Stimulated activated CD8-positive, alpha-beta memory T cell treated with anti-CD3 and anti-CD28 coated beads, Interleukin-4, amount 100 ng/mL, for 1 hour (primary cell): Measurements from ENCODE around the gene PTPRN2.

Source experiments
- DNase-seq, 2 donors: peaks; one replicate each; pipeline ENCODE4 v3.0.0-alpha.2; 2020; ENCODE audit warnings: low read depth in 2 of 2, low spot score in 1 of 2

PTPRN2 gene

GRCh38 chr7:158494643-158495042 lies 93.0 kb downstream of the PTPRN2 start:
- no peak for DNase-seq

DNA sequence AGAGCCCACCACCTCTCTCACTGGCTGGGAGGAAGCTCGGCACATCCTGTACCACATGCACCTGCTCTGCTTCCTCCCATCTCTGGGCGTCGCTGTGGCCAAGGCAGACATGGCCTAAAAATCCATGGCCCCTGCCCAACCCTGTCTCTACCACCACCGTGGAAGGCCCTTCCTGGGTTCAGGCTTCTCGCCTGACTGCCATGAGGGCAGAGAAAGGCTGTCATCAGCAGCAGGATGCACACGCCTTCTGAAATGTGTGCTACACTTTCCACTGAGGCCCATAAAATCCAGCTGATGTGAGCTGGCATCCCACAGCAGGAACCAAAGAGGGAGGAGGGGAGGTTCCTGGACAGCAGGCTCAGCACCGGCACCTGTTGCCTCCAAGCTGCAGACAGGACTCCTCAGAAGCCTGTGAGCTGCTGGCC lies 93.4 kb downstream of the PTPRN2 start:
- no peak for DNase-seq

DNA sequence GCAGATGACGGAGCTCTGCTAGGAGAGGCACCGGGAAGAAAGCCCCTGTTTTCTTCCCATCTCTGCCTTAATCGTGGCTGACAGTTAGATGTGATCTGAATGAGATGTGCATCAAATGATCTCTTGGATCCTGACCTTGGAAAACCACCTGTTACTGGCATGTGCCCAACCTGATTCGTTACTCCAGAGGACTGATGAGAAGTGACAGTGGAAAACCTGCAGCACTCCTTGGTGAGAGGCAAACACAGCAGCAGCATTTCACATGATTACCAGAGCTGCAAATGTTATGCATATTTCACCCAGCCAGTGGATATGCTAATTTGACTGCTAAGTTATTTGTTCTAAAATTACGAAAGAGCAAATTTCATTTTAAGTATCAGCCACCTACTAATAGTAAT lies 95.3 kb downstream of the PTPRN2 start:
- no peak for DNase-seq

DNA sequence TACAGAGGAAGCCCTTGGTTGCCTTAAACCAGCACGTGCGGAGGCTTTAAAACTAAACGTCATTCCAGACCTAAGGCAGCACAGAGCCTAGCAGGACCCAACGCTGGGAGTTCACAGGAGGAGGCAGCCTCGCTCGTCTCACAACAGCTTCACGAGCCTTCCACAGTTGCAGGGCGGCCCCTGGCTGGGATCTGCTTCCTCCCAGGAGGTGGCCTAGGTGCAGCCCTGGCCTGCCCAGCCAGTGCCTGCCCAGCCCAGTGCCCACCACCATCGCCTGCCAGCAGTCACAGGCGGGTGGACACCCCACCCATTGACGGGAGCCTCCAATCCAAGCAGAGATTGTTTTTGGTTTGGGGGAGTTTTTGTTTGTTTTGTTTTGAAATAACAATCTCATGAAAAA lies 96.5 kb downstream of the PTPRN2 start:
- DNase-seq = no peak

- DNase-seq = no peak
Observed at GRCh38 chr7:158490171-158490782, 97.3 kb downstream of the PTPRN2 start.

DNA sequence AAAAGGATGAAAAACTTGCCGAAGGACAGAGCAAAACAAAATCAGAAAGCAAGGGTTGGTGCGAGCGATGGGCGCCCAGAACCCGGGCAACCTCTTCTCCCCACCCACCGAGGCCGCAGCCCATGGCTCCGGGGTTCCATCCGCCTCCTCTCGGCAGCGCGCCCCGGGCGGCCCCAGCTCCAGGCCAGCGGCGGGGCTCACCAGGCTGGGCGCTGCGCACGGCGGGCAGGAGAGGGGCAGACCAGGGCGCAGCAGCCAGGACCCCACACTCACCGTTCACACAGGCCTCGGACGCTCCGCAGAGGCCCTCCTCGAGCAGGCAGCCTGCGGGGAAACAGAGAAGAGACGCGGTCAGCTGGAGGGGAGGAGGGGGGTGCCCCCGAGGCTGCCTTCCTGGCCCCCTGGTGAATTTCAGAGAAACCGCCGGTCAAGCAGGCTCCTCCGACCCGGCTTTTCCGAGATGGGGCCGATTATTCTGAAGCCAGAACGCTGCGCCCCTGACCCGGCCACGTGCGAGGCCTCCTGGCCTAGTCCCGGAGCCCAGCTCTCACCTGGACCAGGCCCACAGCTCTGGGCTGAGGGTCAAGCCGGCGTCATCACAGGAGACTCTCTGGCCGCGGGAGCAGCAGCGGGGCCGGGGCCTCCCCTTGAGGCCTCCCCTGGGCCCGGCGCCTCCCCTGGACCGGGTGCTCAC lies 98.0 kb downstream of the PTPRN2 start:
- DNase-seq = no peak

DNA sequence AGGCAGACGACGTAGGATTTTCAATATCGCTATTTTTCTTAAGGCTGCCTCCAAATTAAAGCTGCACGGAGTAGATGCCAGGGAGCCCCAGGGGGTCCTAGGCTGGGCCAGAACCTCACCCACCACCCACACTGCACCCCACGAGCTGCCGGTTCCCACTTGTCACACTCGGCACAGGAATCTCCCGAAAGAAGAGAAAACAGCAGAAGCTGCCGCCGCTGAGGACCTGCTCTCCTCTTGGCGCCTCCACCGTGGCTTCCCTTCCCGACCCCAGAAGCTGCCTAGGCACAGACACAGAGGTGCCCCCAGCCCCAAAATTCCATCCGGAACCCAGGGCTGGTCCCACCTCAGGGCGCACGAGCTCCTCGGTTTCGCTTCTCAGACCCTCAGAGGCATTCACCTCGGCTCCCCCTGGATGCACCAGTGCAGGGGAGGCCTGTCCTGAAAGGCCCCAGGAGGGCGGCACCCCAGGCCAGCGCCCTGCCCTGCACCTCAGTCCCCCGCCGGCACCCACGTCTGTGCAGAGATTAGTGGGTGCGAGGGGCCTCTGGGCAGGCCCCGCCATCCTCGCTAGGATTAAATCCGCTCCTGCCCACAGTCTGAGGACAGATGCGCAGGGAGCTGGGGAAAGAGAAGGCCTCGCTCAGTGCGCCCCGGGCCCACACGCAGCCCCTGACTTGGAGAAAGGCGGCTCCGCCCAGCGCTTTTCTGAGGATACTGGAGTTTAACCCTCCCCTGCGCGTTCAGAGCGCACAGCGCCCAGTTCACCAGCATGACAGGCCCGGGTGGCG lies 99.2 kb downstream of the PTPRN2 start:
- no peak for DNase-seq

DNA sequence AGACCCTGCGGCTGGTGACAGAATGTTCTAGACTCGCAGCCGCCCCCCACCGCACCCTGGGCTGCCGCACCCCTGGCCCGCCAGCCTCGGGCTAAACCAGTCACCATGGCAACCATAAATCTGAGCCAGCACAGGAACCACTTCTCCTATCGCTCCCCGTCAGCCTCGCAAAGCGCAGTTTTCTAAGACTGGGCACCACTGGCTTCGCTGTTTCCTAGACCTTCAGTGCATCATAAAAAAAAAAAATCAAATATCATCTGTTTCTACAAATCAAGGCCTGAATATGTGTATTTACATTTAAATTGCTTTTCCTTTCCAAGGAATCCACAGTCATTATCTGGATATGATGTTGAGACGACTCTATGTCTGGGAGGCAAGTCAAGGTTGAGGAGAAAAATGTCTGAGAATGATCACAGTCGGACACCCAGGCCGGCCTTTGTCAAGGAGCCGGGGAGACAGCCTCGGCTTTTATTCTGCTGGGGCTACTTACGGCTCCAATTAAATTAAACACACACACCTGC lies 99.9 kb downstream of the PTPRN2 start:
- no peak for DNase-seq

DNA sequence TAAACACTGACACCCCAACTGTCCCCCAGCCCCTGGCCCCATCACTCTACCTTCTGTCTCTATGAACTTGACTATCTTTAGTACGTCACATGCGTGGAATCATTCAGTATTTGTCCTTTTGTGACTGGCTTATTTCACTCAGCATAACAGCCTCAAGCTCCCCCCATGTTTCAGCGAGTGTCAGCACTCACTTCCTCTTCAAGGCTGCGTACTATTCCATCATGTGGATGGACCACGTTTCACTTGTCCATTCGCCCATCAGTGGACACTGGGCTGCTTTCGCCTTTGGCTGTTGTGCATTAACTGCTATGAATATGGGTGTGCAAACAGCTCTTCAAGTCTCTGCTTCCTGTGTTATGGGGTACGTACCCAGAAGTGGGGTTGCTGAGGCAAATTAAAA lies 100.7 kb downstream of the PTPRN2 start:
- no peak for DNase-seq

GRCh38 chr7:158484801-158485531 lies 102.7 kb downstream of the PTPRN2 start:
- DNase-seq = no peak

DNA sequence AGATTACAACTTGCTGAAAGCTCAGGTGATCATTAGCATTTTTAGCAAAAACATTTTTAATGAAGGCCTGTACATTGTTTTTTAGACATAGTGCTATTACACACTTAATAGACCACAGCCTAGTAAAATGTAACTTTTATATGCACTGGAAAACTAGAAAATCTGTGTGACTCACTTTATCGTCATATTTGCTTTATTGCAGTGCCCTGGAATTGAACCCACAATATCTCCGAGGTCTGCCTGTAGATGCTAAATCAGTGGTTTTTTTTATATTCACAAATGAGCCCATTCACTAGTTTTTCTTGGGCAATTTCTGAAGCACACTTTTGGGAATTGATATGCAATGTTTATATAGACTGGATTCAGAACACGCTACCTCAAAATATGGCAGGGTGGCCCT lies 105.1 kb downstream of the PTPRN2 start:
- no peak for DNase-seq

DNA sequence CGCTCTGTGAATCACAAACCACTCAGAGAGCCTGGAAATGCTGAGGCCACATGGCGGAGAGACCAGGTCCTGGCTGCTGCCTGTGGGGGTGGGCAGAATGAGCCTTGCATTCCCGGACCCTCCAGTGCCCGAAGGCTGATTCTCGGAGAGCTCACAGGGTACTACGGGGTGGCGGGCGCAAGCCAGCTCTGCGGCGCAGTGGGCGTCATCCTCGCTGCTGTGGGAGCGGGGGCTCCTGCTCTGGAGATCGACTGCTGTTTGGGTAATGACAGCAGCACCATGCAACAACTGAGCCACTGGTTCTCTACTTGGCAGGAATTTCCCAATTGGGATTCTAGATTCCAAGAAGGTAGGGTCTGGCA lies 108.0 kb downstream of the PTPRN2 start:
- no peak for DNase-seq

DNA sequence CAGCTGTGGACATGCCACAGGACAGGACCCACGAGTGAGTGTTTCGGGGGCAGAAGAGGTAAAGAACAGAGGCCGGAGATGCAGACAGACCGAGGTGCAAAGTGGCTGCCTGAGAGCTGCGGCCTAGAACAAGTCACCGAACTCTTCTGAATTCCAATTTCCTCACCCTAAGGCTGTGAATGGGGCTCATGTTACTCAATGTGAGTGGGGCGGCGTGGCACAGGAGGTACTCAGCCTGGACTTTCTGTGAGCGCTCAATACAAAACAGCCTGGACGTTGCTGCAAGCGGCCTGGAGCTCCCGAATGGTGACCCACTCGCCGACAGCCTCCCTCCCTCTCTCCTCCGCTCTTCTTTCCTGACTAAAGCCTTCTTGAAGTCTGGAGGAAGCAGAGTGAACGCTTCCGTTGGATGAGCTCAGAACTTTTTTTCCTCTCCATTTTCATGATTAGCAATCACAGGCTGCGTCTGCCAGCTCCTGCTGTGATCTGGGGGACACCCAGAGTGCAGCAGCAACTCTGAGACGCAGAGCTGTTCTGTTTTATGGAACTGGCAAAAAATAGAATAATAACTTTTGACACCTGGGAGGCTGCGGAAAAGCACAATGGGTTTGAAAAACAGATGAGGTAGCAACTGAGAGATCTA lies 108.5 kb downstream of the PTPRN2 start:
- no peak for DNase-seq

DNA sequence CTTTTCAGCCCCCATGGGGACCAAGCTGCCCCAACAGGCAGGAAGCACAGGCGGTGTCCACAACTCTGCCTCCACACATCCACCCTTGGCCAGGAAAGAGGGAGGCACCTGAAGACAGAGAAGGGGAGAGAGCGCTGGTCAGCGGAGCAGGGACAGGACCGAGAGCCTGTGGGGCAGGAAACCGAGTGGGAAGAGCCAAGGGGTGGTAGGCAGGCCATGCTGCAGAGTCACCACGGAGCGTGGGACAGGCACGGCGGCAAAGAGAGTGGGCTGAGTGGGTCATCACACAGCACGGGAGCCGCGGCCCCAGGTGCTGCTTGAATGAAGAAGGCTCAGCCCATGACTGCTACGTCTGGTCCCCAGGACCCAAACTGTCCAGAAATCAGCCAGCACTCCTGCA lies 109.8 kb downstream of the PTPRN2 start:
- no peak for DNase-seq

DNA sequence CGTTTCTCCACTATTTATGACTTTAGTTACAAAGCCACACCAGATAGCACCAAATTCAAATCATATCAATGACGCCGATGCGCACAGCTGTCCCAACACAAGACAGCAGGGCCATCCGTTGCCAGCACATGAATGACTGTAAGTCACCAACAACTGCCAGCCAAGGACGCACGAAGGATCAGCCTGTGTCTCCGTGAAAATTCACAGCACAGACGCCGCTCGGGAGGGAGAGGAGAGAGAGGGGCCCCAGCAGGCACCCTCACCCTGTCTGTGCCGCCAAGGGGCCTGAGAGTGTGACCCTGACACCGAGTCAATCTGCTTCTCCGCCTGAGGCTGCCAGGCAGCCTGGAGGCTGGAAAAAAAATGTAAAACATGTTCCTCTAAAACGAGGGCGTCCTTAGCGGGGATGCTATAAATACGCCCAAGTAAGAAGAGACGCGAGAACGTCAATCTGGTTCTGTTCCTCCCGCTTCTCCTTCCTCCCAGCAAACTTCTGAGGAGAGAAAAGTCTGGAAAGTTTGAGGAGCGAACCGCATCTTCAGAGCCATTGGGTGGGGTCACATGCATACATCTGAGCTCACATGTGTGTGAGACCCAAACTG lies 111.2 kb downstream of the PTPRN2 start:
- no peak for DNase-seq

DNA sequence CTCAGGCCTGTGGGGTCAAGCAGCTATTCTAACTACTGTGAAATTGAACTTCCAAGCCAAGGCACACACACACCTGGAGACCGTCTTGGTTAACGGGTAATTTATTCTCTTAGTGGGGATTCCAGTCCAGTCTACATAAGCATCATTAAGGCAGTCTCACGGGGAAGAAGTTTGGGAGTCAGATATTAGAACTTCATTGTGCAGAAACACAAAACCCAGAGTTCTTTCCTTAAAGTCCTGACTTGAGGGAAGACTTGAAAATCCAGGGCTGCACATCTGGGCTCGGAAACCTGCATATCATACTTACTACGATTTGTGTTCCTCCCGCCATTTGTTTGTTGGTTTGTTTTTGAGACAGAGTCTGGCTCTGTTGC lies 112.0 kb downstream of the PTPRN2 start:
- no peak for DNase-seq

- DNase-seq = no peak
Observed at GRCh38 chr7:158475036-158475678, 112.5 kb downstream of the PTPRN2 start.

DNA sequence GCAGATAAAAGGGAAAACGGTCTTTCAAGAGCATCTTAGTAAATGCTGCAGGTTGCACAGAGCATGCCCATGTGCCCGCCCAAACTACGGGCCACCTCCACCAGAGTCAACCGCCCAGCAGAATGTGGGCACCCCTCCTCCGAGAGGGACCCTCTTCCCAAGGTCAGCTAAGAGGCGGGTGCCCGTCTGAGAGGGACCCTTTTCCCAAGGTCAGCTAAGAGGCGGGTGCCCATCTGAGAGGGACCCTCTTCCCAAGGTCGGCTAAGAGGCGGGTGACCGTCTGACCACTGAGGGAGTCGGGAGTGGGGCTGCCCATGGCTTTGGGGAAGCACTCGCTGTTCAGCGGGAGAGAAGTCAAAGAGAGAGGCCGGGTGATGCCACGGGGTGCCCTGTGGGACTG lies 113.1 kb downstream of the PTPRN2 start:
- no peak for DNase-seq

DNA sequence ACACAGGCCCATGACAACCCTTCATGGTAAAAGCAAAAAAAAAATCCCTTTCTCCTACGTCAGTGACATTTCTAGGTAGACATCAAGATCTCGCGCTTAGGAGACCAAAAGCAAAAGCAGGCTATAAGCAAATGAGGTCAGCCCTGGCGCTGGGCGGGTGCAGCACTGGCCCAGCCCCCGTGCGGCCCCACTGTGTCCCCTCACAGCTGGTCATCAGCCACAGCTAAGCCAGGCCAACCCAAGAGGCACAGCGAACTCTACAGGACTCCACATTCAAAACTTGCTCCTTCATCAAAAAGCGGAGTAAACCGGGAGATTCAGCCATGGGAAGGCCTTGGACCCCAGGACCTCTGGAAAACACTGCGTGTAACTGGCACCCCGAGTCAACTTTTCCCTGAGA lies 113.7 kb downstream of the PTPRN2 start:
- DNase-seq = no peak

- DNase-seq = no peak
Observed at GRCh38 chr7:158473221-158473620, 114.4 kb downstream of the PTPRN2 start.
